ENCODE results near the gene SLC17A7.

Gene SLC17A7

DNA sequence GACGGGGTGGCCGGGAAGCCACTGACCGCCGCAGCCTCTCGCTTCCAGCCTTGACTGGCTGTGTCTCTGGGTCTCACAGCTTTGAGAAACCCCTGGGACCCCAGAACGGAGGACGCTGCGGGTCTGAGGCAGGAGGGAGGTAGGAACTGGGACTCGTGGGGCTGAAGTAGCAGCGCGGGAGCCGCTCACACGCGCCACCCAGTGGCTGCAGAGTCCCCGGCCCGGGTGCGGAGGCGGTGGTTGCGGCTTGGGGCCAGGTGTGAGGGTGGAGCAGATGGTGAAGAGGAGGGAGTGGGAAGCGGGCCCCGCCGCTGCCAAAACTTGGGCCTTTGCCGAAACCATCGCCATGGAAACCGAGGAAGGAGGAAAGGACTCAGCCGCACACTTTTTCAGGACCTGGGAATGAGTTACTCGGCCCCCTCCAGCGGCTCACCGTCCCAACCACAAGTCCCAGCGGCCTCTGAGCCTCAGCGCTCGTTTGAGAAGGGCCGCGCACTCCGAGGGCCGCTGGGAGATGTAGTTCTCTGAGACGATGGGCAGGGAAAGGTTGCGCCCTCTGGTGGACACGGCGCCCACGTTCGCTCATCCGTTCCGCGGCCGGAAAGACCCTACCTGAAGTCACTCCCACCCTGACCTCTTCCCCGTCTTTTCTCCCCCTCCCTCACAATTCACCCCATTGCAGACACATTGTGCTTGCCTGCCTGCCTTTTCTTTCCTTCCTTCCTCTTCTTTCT, 2.2 kb upstream of the SLC17A7 start:
- peak; percentile 94 for DNase-seq

DNA sequence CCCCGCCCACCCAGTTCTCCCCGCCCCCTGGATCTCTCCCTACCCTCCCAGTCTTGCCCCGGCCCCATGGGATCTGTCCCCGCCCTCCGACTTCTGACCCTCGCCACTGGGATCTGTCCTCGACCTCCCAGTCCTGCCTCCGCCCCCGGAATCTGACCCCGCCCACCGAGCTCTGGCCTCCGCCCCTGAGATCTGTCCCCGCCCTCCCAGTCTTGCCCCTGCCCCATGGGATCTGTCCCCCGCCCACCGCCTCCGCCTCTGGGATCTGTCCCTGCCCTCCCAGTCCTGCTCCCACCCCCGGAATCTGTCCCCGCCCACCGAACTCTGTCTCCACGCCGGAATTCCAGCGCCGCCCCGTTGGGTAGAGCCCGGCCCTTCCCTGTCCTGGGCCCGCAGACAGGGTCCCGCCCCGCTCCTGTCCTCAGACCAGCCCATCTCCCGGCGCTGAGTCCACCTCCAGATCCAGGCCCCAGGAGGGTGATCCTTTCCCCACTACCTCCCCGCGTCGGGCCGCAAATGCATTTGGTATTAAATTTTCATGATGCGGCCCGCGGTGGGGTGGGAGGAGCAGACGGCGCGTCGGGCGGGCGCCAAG, 1.5 kb upstream of the SLC17A7 start:
- DNase-seq = peak; percentile 39

DNA sequence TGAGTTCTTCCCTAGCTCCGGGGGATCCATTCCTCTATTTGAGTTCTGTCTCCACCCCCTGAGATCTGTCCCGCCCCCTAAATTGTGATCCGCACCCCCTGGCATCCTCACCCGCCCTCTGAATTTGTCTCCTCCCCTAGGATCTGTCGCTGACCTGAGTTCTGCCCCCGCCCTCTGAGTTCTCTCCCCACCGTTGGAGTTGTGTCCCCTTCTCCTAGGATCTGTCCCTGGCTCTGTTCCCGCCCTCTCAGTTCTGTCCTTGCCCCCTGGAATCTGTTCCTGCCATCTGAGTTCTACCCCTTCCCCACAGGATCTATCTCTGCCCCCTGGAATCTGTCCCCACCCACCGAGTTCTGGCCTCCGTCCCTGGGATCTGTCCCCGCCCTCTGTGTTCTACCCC, 1.0 kb upstream of the SLC17A7 start:
- DNase-seq = no peak

DNA sequence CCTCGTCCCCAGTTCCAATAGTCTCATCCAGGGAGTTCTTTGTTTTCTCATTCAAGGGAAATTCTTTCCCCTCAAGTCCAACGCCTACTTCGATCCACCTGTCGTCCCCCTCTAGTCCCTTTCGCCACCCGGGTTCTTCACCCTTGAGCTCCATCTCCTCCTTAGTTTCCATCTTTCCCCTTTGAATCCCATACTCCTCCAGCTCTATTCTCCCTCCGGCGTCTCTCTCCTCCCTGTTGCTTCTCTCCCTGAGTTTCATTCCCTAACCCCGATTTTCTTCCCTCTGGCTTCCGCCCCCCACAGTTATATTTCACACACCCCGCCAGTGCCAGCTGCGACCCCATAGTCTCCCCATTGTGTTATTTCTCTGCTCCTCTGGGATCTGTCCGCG, 628 bp upstream of the SLC17A7 start:
- DNase-seq = no peak

DNA sequence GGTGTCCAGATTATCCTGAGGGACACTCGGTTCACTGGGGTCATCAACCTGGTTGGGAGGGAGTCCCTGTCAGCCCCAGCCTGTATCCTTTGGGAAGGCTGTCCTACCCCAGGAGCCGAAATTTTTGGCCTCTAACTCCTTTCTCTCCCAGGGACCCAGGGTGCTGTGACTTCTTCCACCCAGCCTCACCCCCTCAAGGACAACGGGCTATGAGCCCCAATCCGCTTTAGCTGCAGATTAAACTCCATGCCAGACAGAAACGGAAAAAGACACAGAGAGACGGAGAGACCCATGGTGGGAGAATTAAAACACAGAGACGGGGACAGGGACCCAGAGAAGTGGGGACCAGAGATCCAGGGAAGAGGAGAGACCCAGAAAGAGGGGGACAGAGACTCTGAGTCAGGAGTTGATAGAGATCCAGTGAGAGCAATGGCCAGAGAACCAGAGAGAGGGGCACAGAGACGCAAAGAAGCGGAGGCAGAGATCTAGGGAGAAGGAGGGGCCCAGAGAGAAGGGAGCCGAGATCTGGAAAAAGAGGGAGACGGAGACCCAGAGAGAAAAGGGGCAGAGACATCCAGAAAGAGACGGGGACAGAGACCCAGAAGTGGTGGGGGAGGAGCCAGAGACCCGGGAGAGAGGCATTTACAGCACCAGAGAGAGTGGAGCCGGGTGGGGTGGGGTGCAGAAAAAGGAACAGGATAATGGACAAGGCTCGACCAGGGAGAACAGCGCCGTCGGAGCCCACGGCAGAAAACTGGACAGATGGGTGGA, 703 bp downstream of the SLC17A7 start:
- DNase-seq = no peak

DNA sequence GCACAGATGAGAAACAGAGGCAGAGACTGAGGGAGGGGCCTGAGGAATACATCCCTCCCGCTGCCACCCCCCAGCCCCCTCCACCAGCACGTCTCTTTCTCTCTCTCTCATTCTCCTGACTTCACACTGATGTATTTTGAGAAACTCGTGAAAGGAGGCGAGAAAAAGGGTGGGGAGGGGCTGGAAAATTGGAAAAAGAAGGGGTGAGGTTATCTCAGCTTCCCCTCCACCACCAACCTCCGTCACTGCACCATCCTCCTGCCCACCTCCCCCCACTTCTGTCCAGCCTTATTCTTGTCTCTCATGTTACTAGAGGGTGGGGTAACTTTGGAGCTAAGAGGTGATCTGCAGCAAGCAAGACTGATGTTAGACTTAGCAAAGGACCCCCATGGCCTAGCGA, 1.5 kb downstream of the SLC17A7 start:
- no peak for DNase-seq

DNA sequence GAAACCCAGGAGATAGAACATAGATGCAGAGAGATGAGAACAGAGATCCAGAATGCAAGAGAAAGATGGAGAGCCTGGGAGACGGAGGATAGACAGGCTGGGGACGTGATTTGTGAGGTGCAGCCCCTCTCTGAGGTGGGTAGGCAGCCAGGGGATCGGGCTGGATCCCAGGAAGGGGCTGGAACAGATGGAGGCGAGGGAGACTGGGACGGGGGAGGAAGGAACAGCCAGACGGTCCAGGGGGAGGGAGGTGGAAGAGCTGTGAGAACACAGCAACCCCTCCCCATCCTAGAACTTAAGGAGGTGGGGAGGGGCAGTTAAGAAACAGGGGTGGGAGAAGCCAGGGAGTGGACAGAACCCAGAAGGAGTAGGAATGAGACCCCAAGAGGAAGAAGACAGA, 3.1 kb downstream of the SLC17A7 start:
- DNase-seq = no peak

DNA sequence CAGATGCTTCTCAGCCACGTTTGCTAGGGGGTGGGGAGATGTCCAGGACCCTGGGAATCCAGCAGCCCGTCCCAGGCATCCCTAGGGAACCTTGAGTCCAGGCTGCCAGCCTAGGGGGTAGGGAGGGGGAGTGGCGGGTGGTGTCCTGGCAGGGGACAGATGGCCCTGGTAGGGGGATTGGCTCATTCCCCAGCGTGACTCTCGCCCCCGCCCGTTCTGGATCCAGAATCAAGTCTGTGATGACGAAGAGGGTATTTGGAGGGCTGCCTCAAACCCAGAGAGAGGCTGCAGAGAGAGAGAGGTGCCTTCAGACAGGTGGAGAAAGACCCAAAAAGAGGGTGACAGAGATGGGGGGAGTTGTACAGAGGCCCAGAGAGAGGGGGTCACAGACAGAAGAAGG, 4.1 kb downstream of the SLC17A7 start:
- no peak for DNase-seq

DNA sequence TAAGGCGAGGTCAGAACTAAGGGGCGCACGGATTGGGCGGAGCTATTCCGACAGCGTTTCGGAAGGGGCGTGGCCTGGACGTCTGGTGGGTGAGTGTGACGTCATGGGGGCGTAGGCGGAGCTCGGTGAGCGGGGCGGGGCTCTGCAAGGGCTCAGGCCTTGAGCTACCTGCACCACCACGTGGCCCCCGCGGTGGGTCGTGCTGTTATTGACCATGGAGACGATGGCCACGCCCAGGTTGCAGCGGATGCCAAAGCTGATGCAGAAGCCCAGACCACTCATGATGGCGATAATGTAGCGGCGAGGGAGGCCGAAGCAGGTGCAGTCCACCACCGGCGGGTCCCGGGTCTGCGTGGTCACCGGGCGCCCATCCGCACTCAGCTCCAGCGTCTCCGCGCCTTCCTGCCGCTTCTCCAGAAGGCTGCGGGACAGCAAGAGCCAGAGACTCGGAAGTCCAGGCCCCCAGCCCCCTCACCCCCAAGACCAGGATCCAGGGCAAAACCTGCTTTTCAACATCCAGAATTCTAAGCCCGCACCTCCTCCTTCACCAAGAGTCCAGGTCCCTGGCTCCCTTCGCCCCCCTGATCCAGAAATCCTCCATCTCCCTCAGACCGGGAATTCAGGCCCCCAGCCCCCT, 4.8 kb downstream of the SLC17A7 start:
- no peak for DNase-seq

DNA sequence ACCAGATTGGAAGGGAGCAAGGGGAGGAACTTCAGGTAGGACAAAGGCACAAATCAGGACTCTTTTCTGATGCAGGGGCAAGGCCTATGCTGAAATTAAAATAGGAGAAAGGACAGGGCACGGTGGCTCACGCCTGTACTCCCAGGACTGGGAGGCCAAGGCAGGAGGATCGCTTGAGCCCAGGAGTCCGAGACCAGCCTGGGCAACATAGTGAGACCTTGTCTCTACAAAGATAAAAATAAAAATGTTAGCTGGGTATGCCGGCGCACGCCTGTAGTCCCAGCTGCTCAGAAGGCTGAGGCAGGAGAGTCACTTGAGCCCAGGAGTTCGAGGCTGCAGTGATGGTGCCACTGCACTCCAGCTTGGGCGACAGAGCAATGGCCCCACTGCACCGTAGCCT, 5.7 kb downstream of the SLC17A7 start:
- no peak for DNase-seq

DNA sequence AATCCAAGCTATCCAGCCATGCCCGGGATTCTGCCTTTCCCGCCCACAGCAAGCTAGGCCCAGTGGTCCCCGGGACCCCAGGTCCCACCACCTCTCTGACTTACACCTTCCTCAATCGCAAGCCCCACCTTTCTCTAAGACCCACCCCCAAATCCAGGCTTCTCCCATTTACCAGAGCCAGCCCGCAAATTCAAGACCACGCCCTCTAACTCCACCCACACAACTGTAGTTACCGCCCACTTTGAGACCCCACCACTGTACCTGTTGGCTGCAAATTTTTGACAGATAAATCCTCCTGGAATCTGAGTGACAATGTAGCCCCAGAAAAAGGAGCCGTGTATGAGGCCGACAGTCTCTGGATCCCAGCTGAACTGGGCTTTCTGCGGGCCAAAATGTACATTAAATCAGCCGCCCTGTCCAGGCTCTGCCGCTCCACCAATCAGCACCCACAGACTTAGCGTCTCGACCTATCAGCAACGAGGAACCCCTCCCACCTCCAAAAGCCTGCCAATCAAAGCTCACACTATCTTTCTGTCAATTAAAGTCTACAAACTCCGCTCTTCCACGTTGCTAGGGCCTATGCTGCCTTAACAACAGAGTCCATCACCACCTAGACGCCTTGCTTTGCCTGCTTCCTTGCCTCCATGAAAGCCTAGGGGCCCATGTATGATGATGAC, 6.3 kb downstream of the SLC17A7 start:
- DNase-seq = no peak

DNA sequence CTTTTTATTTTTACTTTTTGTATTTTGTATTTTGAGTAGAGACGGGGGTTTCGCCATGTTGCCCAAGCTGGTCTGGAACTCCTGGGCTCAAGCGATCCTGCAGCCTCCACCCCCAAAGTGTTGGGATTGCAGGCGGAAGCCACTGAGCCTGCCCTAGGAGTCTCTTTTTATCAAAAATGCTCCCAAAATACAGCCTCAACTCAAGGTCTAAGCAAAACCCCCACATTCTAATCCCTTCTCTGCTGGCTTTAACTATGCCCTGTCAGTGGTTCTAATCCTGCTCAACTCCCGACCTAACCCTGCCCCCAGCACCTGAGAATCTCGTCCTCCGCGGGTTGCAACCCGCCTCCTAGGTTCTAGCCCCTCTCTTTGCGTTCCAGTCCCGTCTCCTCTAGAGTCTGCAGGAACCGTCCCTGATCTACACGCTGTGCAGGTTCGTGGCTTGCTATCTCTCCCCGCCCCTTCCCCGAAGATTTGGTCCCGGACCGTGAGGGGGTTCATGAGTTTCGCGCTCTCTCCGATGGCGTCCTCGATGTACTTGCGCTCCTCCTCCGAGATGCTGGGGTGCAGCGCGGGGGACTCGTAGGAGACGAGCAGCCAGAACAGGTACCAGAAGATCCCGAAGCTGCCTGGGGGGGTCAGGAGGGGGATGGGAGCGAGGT, 8.0 kb downstream of the SLC17A7 start:
- no peak for DNase-seq

DNA sequence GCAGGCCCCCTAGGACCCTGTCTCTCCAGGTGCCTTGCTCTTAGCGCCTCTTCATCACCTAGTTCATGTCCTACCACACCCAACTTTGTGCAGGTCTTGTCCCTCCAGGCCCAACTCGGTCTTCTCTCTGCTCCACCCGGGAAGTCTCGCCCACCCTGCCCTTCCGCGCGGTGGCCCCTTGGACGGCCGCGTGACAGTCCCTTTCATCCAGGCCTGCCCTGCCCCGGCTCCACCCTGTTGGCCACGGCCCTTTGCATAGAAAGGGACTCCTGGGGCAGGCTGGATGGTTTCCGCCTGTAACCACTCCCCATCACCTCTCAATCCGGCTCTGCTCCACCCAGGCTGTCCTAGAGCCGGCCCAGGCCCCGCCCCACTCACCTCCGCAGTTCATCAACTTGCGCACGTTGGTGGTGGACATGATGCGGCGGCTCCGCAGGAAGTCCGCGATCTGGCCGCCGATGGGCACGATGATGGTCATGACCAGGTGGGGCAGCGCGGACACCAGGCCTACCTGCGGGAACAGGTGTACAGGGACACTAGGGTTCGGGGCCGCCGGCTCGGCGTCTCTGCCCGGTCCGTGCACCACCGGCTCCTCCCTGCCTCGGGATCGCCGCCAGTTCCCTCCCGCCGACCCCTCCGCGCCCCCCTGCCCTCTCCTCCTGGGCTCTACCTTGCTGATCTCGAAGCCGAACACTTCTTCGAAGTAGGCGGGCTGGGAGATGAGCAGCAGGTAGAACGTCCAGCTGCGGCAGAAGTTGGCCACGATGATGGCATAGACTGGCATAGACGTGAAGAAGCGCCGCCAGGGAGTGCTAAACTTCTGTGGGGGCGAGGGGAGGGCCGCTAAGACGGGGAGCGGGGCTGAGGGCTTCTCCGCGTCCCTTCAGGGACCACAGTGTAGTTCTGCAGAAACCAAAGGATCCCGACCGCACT, 8.9 kb downstream of the SLC17A7 start:
- DNase-seq = no peak

DNA sequence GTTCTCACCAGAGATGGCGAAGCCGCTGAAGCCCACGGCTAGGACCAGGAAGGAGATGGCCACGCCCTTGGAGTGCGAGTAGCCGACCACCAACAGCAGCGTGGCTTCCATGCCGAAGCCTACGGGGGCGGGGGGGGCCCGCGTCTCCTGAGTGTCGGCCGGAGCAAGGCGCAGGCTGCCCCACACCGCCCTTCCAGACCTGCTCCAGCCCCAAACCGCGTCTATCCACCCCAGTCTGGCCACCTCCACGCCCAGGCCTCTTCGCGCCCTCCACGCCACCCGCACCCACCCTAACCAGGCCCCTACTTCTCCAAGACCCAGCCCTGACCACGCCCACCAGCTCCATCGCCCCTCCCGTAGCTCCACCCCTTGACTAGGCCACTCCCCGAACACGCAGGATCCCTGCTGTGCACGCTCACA, 10.0 kb downstream of the SLC17A7 start:
- DNase-seq = no peak

DNA sequence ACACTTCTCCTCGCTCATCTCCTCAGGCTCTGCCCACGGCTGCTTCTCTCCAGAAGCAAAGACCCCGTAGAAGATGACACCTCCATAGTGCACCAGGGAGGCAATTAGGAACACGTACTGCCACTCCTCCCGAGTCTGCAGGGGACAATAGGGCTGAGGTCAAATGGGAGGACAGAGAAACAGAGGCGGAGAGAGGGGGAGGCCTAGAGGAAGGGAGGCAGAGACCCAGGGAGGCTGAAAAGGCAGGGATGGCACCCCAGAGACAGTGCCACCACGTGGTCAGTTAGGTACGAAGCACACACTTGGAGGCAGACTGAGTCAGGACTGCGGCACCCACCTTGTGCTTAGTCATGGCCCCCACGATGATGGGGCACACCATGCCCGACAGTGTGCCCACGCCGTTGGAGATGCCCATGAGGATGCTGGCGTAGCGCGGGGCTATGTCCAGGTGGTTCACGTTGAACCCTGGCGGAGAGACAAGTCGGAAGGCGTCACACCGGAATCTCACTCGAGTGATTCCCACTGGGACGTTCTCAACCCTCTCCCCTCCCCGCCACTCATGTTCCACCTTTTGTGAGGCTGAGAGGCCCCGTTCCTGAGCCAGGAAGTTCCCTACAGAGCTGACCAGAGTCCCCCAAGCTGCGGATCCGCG, 10.5 kb downstream of the SLC17A7 start:
- no peak for DNase-seq

DNA sequence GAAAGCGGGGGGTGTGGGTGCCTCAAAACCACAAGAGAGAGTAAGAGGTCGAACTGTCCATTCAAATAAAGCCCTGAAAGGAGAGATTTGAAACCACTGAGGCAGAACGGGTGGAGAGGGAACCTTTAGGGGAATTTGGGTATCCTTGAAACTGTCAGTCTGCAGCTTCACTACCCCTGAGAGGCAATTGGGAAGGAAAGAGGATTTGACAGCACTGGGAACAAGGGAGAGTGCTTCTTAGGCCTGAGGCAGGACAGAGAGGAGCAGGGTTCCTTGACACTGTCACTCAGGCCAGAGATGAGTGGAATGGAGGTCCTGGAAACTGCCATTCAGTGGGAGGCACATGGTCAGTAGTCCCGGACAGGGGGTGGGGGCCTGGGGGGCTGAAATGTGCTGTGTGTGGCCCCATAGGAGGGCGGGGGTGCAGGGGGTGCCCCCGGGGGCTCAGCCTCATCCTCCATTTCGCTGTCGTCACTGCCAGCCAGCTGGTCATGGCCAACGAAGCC, 11.1 kb downstream of the SLC17A7 start:
- no peak for DNase-seq

DNA sequence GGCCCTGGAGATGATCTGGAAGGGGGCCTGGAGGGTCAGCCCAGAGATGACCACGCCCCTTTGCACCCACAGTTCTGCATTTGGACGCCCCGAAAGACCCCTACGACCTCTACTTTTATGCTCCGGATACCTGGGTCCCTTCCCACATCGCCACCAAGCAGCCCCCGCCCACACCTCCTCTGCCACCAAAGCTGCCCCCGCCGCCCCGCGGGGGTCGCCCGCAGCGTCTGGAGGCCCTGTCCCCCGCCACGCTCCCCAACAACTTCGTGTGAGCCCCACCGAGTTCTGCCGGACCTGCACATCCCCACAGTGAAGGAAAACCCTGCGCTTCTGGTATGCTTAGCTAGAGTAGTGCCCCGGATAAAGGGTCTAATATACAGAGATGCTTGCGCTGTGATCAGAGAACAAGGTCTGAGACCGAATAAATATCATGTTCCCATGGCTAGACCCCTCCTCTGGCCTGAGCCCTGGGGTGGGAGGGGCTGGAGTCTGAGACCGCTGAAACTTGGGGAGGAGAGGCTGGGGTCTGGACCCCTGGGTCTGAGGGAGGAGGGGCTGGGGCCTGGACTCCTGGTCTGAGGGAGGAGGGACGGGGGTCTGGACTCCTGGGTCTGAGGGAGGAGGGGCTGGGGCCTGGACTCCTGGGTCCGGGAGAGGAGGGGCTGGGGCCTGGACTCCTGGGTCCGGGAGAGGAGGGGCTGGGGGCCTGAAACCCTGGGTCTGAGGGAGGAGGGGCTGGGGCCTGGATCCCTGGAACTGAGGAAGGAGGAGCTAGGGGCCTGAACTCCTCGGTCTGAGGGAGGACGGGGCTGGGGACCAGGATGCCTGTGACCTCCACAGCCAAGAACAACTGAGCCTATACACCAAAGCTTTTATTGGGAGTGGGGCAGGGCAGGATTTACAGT, 12.5 kb downstream of the SLC17A7 start:
- no peak for DNase-seq

DNA sequence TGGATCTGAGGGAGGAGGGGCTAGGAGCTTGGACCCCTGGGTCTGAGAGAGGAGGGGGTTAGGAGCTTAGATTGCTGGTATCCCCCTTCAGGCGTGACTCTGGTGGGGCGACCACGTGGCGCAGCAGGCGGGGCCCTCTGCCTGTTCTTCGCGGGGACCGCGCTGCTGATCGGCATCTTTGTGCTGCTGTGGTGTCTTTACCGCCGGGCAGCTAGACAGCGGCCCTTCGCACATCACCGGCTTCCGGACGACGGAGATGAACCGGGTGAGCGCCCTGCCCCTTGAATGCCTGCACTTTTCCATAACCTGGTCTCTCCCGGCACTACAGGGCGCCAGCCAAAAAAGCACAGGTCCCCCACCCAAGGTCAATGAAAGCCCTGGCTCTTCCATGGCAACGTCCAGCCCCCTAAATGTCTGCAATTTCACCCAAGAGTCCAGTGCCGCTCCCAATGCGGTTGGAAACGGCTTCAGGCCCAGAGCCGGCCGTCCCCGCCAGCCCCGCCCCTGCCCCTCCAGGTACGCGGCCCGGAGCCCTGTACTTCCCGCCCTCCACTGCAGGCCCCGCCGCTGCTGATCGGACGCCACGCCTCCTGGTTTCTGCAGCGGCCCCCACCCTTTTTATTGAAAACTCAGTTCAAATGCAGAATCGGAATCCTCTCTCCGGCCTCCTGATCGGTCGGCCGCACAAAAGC, 13.3 kb downstream of the SLC17A7 start:
- no peak for DNase-seq

DNA sequence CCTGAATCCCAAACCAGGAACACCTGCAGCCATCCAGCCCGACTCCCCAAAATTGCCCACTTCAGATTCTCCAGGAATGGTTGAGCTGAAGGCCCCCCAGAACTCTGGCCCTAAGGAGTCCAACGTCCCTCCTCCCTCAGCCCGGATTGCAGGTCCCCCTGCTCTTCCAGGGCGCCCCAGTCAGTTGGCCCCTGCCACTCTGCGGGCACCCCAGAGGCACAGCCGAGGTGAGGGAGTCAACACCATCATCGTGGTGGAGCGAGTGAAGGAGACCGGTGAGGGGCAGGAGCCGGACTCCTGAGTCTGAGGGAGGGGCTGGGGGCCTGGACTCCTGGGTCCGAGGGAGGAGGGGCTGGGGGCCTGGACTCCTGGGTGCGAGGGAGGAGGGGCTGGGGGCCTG, 14.0 kb downstream of the SLC17A7 start:
- no peak for DNase-seq

Measured in effector CD4-positive, alpha-beta T cell (primary cell).